HEK293 (cell line): Measurements from ENCODE around the gene INTS2.

Experiments
- CTCF ChIA-PET: fragments of 350-600 bp; formaldehyde crosslinking; extraction: SDS; loops from one replicate; lab custom pipeline; 2021; ENCODE audit warnings: antibody characterized with exemption; lab: Yijun Ruan, JAX
- POLR2A ChIA-PET: fragments of 300-600 bp; formaldehyde crosslinking; extraction: SDS; loops from one replicate; lab custom pipeline; 2020; ENCODE audit warnings: antibody characterized with exemption, inconsistent platforms; lab: Yijun Ruan, JAX
- H3K27ac ChIP-seq: fragments of 200-500 bp; sonication (Bioruptor generic); 2 replicates; pipeline ENCODE4 v1.5.1; 2014; ENCODE audit warnings: low read depth, low read length, control low read depth, inconsistent platforms; ENCODE audit errors: extremely low read depth
- H3K36me3 ChIP-seq, 2 experiments: fragments of 200-500 bp in 1 of 2; sonication (Bioruptor generic) in 1 of 2; 1 replicate in 1 of 2; 2 replicates in 1 of 2; pipeline ENCODE4 v1.5.1; 2014 to 2017; ENCODE audit warnings: inconsistent platforms in 2 of 2, low read length in 2 of 2; ENCODE audit not compliant: control insufficient read depth in 2 of 2, insufficient read depth in 1 of 2
- H3K4me1 ChIP-seq: fragments of 200-500 bp; sonication (Bioruptor generic); 2 replicates; pipeline ENCODE4 v1.5.1; 2014; ENCODE audit warnings: mild to moderate bottlenecking, low read length, inconsistent platforms; ENCODE audit not compliant: control insufficient read depth, insufficient read depth
- H3K4me3 ChIP-seq: 2 replicates; pipeline ENCODE4 v1.5.1; 2011; ENCODE audit warnings: low read depth, mild to moderate bottlenecking, control low read depth, low read length, moderate library complexity
- H3K9me3 ChIP-seq: fragments of 200-500 bp; sonication (Bioruptor generic); 2 replicates; pipeline ENCODE4 v1.5.1; 2014; ENCODE audit warnings: low read depth, low read length, inconsistent platforms; ENCODE audit not compliant: control insufficient read depth, insufficient read depth
- HOXD13 ChIP-seq: sonication (generic); formaldehyde crosslinking; IDR thresholded peaks from 2 replicates; pipeline ENCODE4 v1.8.0; 2022; ENCODE audit warnings: missing genetic modification reagents, borderline replicate concordance
- ZBTB21 ChIP-seq: fragments of 450-650 bp; formaldehyde crosslinking; IDR thresholded peaks from 2 replicates; pipeline ENCODE4 v1.5.1; 2017; ENCODE audit warnings: missing biosample characterization, missing genetic modification characterization
- ZBTB48 ChIP-seq: fragments of 450-650 bp; formaldehyde crosslinking; IDR thresholded peaks from 2 replicates; pipeline ENCODE4 v1.5.1; 2016; ENCODE audit warnings: missing biosample characterization, missing genetic modification characterization
- ZNF146 ChIP-seq: fragments of 450-650 bp; formaldehyde crosslinking; IDR thresholded peaks from 2 replicates; pipeline ENCODE4 v1.5.1; 2016; ENCODE audit warnings: missing biosample characterization, missing genetic modification characterization
- ZNF214 ChIP-seq: fragments of 450-650 bp; formaldehyde crosslinking; IDR thresholded peaks from 2 replicates; pipeline ENCODE4 v1.5.1; 2017; ENCODE audit warnings: missing biosample characterization, mild to moderate bottlenecking, missing genetic modification characterization, borderline replicate concordance
- ZNF221 ChIP-seq: fragments of 450-650 bp; formaldehyde crosslinking; IDR thresholded peaks from 2 replicates; pipeline ENCODE4 v1.5.1; 2017; ENCODE audit warnings: missing biosample characterization, missing genetic modification characterization, borderline replicate concordance
- ZNF391 ChIP-seq: fragments of 450-650 bp; formaldehyde crosslinking; IDR thresholded peaks from 2 replicates; pipeline ENCODE4 v1.5.1; 2016; ENCODE audit warnings: low read depth, missing biosample characterization, missing genetic modification characterization, borderline replicate concordance
- ZNF48 ChIP-seq: fragments of 450-650 bp; formaldehyde crosslinking; IDR thresholded peaks from 2 replicates; pipeline ENCODE4 v1.5.1; 2016; ENCODE audit warnings: missing biosample characterization, missing genetic modification characterization
- ZNF510 ChIP-seq: fragments of 450-650 bp; formaldehyde crosslinking; IDR thresholded peaks from 2 replicates; pipeline ENCODE4 v1.5.1; 2018; ENCODE audit warnings: mild to moderate bottlenecking, missing genetic modification characterization, missing biosample characterization; ENCODE audit not compliant: insufficient replicate concordance
- ZNF521 ChIP-seq: fragments of 450-650 bp; formaldehyde crosslinking; IDR thresholded peaks from 2 replicates; pipeline ENCODE4 v1.5.1; 2017; ENCODE audit warnings: missing biosample characterization, mild to moderate bottlenecking, missing genetic modification characterization
- ZNF830 ChIP-seq: fragments of 450-650 bp; IDR thresholded peaks from 2 replicates; pipeline ENCODE4 v1.5.0; 2018; ENCODE audit warnings: missing biosample characterization, missing genetic modification characterization, low read depth, mild to moderate bottlenecking, moderate library complexity
- ZNF843 ChIP-seq: fragments of 450-650 bp; formaldehyde crosslinking; IDR thresholded peaks from 2 replicates; pipeline ENCODE4 v1.5.1; 2016; ENCODE audit warnings: missing biosample characterization, missing genetic modification characterization
- ZSCAN16 ChIP-seq: fragments of 450-650 bp; formaldehyde crosslinking; IDR thresholded peaks from 2 replicates; pipeline ENCODE4 v1.5.1; 2016; ENCODE audit warnings: missing biosample characterization, missing genetic modification characterization
- TF ChIP-seq, protein P1 (sequence below): fragments of 450-650 bp; formaldehyde crosslinking; IDR thresholded peaks from 2 replicates; pipeline ENCODE4 v1.5.1; 2017; ENCODE audit warnings: missing biosample characterization, missing genetic modification characterization
- TF ChIP-seq, protein P2 (sequence below): fragments of 450-650 bp; formaldehyde crosslinking; IDR thresholded peaks from 2 replicates; pipeline ENCODE4 v1.5.1; 2016; ENCODE audit warnings: missing biosample characterization, missing genetic modification characterization
- TF ChIP-seq, protein P3 (sequence below): fragments of 450-650 bp; formaldehyde crosslinking; IDR thresholded peaks from 2 replicates; pipeline ENCODE4 v1.5.1; 2016; ENCODE audit warnings: missing biosample characterization, missing genetic modification characterization
- TF ChIP-seq, protein P4 (sequence below): fragments of 450-650 bp; formaldehyde crosslinking; IDR thresholded peaks from 2 replicates; pipeline ENCODE4 v1.5.1; 2017; ENCODE audit warnings: missing biosample characterization, missing genetic modification characterization

Gene INTS2

DNA sequence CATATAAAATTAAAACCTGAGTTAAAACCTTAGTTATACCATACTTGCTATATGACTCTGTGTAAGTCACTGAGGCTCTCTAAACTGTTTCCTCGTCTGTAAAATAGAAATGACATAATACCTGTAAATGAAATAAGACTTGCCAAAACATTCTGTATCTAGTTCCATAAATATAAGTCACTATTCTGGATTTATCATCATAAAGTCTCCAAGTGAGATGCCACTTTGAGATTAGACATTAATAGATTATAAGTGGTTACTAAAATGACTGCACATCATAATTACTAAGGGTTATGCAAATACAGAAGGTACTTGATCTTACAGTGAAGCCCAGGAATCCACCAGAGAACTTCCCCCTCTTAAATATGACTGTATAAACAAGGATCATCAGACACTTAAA, 52.5 kb downstream of the INTS2 start:
- no peak overlapping the region for H3K4me3 ChIP-seq
- POLR2A ChIA-PET, result interaction anchor here (1.1 to 2.2 kb wide), 2 partner anchors 12 kb away, joined by 4 to 10 read pairs; partner anchors contain the start of gene BRIP1
- no peak overlapping the region for H3K27ac ChIP-seq
- no peaks in the 10 kb centered on the region for H3K4me1 ChIP-seq
- no peak for TF ChIP-seq ZNF843 (tag by site-specific recombination)
- TF ChIP-seq, protein P1, sequence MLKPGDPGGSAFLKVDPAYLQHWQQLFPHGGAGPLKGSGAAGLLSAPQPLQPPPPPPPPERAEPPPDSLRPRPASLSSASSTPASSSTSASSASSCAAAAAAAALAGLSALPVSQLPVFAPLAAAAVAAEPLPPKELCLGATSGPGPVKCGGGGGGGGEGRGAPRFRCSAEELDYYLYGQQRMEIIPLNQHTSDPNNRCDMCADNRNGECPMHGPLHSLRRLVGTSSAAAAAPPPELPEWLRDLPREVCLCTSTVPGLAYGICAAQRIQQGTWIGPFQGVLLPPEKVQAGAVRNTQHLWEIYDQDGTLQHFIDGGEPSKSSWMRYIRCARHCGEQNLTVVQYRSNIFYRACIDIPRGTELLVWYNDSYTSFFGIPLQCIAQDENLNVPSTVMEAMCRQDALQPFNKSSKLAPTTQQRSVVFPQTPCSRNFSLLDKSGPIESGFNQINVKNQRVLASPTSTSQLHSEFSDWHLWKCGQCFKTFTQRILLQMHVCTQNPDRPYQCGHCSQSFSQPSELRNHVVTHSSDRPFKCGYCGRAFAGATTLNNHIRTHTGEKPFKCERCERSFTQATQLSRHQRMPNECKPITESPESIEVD, result 0 out of 2 replicates have a peak, but pooled peaks have one; percentile 14
- H3K9me3 ChIP-seq, result no peaks in the 10 kb centered on the region
- peaks cover 48 to 69% of the 10 kb centered on the region in 2 experiments for H3K36me3 ChIP-seq
- CTCF ChIA-PET, result interaction anchor here (1.4 kb wide), 1 partner anchor 13 kb away, joined by 4 read pairs; no protein-coding TSS in a partner anchor

DNA sequence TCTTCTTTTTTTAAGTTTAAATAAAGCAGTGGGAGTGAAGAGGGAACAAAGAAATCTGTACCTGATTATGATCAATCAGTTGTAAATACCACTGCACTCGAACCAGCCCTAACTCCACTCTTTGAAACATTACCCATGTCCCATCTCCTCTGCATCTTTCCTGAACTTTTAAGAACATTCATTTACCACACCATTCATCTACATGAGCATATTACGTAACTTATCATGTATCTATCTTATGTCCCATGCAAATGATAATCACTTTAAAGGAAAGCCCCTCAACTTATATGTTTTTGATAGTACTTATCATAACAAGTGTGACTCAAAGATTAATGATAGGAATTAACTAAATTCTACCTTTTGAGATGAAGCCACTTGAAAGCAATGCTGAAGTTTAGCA, 53.7 kb downstream of the INTS2 start:
- peaks cover 55 to 63% of the 10 kb centered on the region in 2 experiments for H3K36me3 ChIP-seq
- no peak overlapping the region for H3K4me3 ChIP-seq
- ChIA-PET CTCF (interaction anchor here (1.4 kb wide), 1 partner anchor 12 kb away, joined by 4 read pairs; no protein-coding TSS in a partner anchor), POLR2A (interaction anchor here (1.1 to 1.9 kb wide), 2 partner anchors 11 kb away, joined by 4 to 11 read pairs; partner anchors contain the start of gene BRIP1)
- no peaks in the 10 kb centered on the region for H3K4me1 ChIP-seq
- TF ChIP-seq HOXD13 (CRISPR knock-in tag) (no peak), ZNF146 (tag by site-specific recombination) (no peak), ZNF830 (tag by site-specific recombination) (no peak), ZNF48 (tag by site-specific recombination) (no peak), ZBTB48 (tag by site-specific recombination) (no peak), ZNF510 (tag by site-specific recombination) (no peak), ZNF521 (tag by site-specific recombination) (no peak), ZNF221 (tag by site-specific recombination) (no peak)
- TF ChIP-seq, protein P2, sequence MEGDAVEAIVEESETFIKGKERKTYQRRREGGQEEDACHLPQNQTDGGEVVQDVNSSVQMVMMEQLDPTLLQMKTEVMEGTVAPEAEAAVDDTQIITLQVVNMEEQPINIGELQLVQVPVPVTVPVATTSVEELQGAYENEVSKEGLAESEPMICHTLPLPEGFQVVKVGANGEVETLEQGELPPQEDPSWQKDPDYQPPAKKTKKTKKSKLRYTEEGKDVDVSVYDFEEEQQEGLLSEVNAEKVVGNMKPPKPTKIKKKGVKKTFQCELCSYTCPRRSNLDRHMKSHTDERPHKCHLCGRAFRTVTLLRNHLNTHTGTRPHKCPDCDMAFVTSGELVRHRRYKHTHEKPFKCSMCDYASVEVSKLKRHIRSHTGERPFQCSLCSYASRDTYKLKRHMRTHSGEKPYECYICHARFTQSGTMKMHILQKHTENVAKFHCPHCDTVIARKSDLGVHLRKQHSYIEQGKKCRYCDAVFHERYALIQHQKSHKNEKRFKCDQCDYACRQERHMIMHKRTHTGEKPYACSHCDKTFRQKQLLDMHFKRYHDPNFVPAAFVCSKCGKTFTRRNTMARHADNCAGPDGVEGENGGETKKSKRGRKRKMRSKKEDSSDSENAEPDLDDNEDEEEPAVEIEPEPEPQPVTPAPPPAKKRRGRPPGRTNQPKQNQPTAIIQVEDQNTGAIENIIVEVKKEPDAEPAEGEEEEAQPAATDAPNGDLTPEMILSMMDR, result no peak
- TF ChIP-seq, protein P3, sequence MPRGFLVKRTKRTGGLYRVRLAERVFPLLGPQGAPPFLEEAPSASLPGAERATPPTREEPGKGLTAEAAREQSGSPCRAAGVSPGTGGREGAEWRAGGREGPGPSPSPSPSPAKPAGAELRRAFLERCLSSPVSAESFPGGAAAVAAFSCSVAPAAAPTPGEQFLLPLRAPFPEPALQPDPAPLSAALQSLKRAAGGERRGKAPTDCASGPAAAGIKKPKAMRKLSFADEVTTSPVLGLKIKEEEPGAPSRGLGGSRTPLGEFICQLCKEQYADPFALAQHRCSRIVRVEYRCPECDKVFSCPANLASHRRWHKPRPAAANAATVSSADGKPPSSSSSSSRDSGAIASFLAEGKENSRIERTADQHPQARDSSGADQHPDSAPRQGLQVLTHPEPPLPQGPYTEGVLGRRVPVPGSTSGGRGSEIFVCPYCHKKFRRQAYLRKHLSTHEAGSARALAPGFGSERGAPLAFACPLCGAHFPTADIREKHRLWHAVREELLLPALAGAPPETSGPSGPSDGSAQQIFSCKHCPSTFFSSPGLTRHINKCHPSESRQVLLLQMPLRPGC (tag by site-specific recombination), result no peak
- TF ChIP-seq, protein P4, sequence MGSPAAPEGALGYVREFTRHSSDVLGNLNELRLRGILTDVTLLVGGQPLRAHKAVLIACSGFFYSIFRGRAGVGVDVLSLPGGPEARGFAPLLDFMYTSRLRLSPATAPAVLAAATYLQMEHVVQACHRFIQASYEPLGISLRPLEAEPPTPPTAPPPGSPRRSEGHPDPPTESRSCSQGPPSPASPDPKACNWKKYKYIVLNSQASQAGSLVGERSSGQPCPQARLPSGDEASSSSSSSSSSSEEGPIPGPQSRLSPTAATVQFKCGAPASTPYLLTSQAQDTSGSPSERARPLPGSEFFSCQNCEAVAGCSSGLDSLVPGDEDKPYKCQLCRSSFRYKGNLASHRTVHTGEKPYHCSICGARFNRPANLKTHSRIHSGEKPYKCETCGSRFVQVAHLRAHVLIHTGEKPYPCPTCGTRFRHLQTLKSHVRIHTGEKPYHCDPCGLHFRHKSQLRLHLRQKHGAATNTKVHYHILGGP (tag by site-specific recombination), result no peak
- H3K27ac ChIP-seq, result no peak overlapping the region
- H3K9me3 ChIP-seq, result no peaks in the 10 kb centered on the region

DNA sequence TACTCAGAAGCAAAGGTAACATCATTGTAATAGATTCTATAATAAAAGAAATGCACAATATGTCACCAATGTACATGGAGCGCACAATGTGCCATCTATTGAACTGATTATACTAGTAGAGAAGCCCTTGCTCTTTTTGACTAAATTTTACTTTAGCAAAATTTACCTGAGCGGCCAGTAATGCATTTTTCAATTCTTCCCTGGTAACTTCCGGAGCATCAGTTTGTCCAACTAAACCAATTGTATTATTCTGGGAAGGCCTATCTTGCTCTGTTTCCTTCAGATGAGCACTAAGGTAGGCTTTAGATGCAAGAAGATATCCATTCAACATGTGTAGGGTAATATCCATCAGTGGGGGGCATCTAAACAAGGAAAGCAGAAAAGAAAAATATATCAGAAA, 55.7 kb downstream of the INTS2 start:
- Histone ChIP-seq H3K36me3 (peaks cover 60 to 69% of the 10 kb centered on the region in 2 experiments), H3K4me3 (no peak overlapping the region), H3K27ac (no peak overlapping the region), H3K9me3 (no peaks in the 10 kb centered on the region), H3K4me1 (no peaks in the 10 kb centered on the region)
- ChIA-PET POLR2A (interaction anchor here (1.9 kb wide), 1 partner anchor 9 kb away, joined by 11 read pairs; the partner anchor contains the start of gene BRIP1), CTCF (no interaction called here)
- TF ChIP-seq ZSCAN16 (no peak), ZNF391 (no peak), ZNF214 (tag by site-specific recombination) (no peak), ZBTB21 (tag by site-specific recombination) (no peak)
